Thyroid gland (tissue), 4 donors: Measurements from ENCODE around the gene PDHA1.

Experiments
- POLR2A ChIP-seq, 2 donors: fragments of 450-650 bp; IDR thresholded peaks; one replicate each; pipeline ENCODE4 v1.6.1; 2017; ENCODE audit warnings: antibody characterized with exemption in 2 of 2, mild to moderate bottlenecking in 2 of 2, moderate library complexity in 1 of 2
- TF ChIP-seq, protein P1 (sequence below), 6 experiments: fragments of 200-600 bp in 3 of 6; fragments of 450-650 bp in 3 of 6; sonication (generic) in 3 of 6; IDR thresholded peaks; one replicate each; pipeline ENCODE4 v1.5.1; 2016 to 2019; ENCODE audit warnings: antibody characterized with exemption in 6 of 6, mild to moderate bottlenecking in 2 of 6, inconsistent platforms in 1 of 6, moderate library complexity in 1 of 6

DNA sequence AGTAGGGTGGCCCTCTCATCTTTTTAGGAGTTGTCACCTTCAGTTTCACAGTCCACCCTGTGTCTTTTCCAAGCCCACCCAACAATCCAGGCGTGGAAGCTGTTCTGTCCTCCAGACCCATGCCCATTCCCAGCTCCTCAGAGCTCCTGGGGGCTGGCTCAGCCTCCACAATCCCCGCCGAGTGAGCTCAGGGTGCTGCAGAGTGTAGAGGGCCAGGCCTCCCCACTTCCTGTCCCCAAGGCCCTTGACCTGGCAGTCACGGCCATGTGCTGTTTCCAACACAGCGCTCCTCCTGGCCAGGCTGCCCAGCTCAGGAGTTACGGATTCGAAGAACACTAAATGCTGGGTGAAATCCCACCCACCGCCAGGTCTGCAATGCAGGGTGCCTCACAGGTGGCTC lies 31.8 kb downstream of the PDHA1 start:
- TF ChIP-seq, protein P1, sequence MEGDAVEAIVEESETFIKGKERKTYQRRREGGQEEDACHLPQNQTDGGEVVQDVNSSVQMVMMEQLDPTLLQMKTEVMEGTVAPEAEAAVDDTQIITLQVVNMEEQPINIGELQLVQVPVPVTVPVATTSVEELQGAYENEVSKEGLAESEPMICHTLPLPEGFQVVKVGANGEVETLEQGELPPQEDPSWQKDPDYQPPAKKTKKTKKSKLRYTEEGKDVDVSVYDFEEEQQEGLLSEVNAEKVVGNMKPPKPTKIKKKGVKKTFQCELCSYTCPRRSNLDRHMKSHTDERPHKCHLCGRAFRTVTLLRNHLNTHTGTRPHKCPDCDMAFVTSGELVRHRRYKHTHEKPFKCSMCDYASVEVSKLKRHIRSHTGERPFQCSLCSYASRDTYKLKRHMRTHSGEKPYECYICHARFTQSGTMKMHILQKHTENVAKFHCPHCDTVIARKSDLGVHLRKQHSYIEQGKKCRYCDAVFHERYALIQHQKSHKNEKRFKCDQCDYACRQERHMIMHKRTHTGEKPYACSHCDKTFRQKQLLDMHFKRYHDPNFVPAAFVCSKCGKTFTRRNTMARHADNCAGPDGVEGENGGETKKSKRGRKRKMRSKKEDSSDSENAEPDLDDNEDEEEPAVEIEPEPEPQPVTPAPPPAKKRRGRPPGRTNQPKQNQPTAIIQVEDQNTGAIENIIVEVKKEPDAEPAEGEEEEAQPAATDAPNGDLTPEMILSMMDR (IDR thresholded peaks at IDR 0.05): no peak
- no peak for TF ChIP-seq POLR2A (IDR thresholded peaks at IDR 0.05)
